GM18873 (cell line): ENCODE data around the gene PLA2G6.

Experiments
- ATAC-seq: cut with Tn5 transposase; IDR thresholded peaks from one replicate; pipeline ENCODE4 v1.9.1; 2021; ENCODE audit warnings: mild to moderate bottlenecking, moderate library complexity, moderate number of reproducible peaks; ENCODE audit not compliant: unreplicated experiment, low FRiP score

Gene PLA2G6

GRCh38 chr22:38075961-38076360, 105.7 kb downstream of the PLA2G6 start:
- no peak for ATAC-seq

GRCh38 chr22:38075105-38075825, 106.4 kb downstream of the PLA2G6 start:
- ATAC-seq, result no peak

GRCh38 chr22:38074181-38075104, 107.2 kb downstream of the PLA2G6 start:
- ATAC-seq, result no peak

GRCh38 chr22:38073150-38074130, 108.2 kb downstream of the PLA2G6 start:
- ATAC-seq, result no peak

GRCh38 chr22:38072322-38073149, 109.1 kb downstream of the PLA2G6 start:
- ATAC-seq, result no peak

- no peak for ATAC-seq
Measured at GRCh38 chr22:38071421-38072321, 110.0 kb downstream of the PLA2G6 start.

GRCh38 chr22:38070250-38070921, 111.2 kb downstream of the PLA2G6 start:
- no peak for ATAC-seq

- ATAC-seq, result no peak
Measured at GRCh38 chr22:38069372-38070249, 112.0 kb downstream of the PLA2G6 start.

- no peak for ATAC-seq
Measured at GRCh38 chr22:38068641-38069371, 112.8 kb downstream of the PLA2G6 start.

GRCh38 chr22:38067761-38068360, 113.8 kb downstream of the PLA2G6 start:
- no peak for ATAC-seq

- ATAC-seq, result no peak
Measured at GRCh38 chr22:38067028-38067415, 114.6 kb downstream of the PLA2G6 start.

- ATAC-seq, result no peak
Measured at GRCh38 chr22:38066381-38067027, 115.1 kb downstream of the PLA2G6 start.

- no peak for ATAC-seq
Measured at GRCh38 chr22:38065539-38065938, 116.1 kb downstream of the PLA2G6 start.

GRCh38 chr22:38062791-38063190, 118.8 kb downstream of the PLA2G6 start:
- ATAC-seq, result no peak
